WTC11 (cell line): ENCODE measurements around the gene SPDYE16.

Experiments used
- ATF1 ChIP-seq: sonication (generic); formaldehyde crosslinking; IDR thresholded peaks from 2 replicates; pipeline ENCODE4 v1.8.1; 2023; ENCODE audit warnings: mild to moderate bottlenecking, moderate library complexity, missing genetic modification reagents
- FOXK1 ChIP-seq: sonication (generic); formaldehyde crosslinking; IDR thresholded peaks from 2 replicates; pipeline ENCODE4 v1.8.0; 2022; ENCODE audit warnings: mild to moderate bottlenecking, moderate library complexity, missing genetic modification reagents
- SMAD3 ChIP-seq: sonication (generic); formaldehyde crosslinking; IDR thresholded peaks from 2 replicates; pipeline ENCODE4 v1.8.0; 2022; ENCODE audit warnings: missing genetic modification reagents, mild to moderate bottlenecking, borderline replicate concordance
- TEAD4 ChIP-seq: sonication (generic); formaldehyde crosslinking; IDR thresholded peaks from 2 replicates; pipeline ENCODE4 v1.8.0; 2022; ENCODE audit warnings: mild to moderate bottlenecking, missing genetic modification reagents
- ZBTB21 ChIP-seq: sonication (generic); formaldehyde crosslinking; IDR thresholded peaks from 2 replicates; pipeline ENCODE4 v1.8.1; 2023; ENCODE audit warnings: mild to moderate bottlenecking, missing genetic modification reagents, borderline replicate concordance
- TF ChIP-seq, protein P1 (sequence below): sonication (generic); formaldehyde crosslinking; IDR thresholded peaks from 2 replicates; pipeline ENCODE4 v1.8.0; 2022; ENCODE audit warnings: mild to moderate bottlenecking, missing genetic modification reagents
- TF ChIP-seq, protein P2 (sequence below): fragments of 200-600 bp; IDR thresholded peaks from 2 replicates; pipeline ENCODE4 v1.8.0; 2022; ENCODE audit warnings: antibody characterized with exemption
- TF ChIP-seq, protein P3 (sequence below): sonication (generic); formaldehyde crosslinking; IDR thresholded peaks from 2 replicates; pipeline ENCODE4 v1.8.1; 2023; ENCODE audit warnings: mild to moderate bottlenecking, moderate library complexity, missing genetic modification reagents
- TF ChIP-seq, protein P4 (sequence below): sonication (generic); formaldehyde crosslinking; IDR thresholded peaks from 2 replicates; pipeline ENCODE4 v1.8.0; 2022; ENCODE audit warnings: mild to moderate bottlenecking, missing genetic modification reagents
- TF ChIP-seq, protein P5 (sequence below): sonication (generic); formaldehyde crosslinking; conservative IDR thresholded peaks from 2 replicates; pipeline ENCODE4 v1.8.1; 2022; ENCODE audit warnings: mild to moderate bottlenecking, missing genetic modification reagents
- TF ChIP-seq, protein P6 (sequence below): sonication (generic); formaldehyde crosslinking; IDR thresholded peaks from 2 replicates; pipeline ENCODE4 v1.8.1; 2023; ENCODE audit warnings: mild to moderate bottlenecking, missing genetic modification reagents, moderate library complexity

DNA sequence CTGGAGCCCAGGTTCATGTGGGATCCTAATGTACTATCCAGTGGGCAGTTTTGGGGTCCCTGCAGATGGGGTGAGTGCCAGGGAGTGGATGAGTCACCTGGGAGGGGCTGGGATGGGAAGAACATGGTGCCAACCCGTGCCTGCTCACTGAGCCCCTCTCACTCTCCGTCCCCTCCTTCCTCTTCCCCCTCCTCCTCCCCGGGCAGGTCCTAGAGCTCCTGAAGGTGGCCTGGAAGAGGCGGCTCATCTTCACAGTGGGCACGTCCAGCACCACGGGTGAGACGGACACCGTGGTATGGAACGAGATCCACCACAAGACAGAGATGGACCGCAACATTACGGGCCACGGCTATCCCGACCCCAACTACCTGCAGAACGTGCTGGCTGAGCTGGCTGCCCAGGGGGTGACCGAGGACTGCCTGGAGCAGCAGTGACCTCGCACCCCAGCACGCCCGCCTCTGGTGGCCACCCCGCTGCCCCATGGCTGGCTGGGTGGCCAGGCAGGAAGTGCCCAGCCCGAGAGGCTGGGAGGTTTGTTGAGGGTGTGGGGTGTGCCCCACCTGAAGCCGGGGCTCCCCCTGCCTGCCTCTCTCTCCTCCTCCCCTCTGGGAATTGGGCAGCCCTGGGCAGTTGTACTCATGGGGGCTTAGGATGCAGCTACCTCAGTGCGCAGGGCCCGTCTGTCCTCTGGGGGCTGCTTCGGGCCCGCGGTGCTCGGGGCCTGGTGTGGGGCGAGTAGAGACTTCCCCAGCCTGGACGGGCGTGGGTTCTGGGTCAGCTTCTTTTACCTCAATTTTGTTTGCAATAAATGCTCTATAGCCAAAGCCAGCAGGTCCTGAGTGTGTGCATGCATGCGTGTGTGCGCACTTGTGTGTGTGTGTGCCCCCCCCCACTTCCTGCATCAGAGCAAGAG is 37.7 kb downstream of the SPDYE16 start:
- TF ChIP-seq, protein P1, sequence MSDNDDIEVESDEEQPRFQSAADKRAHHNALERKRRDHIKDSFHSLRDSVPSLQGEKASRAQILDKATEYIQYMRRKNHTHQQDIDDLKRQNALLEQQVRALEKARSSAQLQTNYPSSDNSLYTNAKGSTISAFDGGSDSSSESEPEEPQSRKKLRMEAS: no peak
- TF ChIP-seq ATF1 (no peak), TEAD4 (CRISPR knock-in tag) (no peak), SMAD3 (CRISPR knock-in tag) (no peak), ZBTB21 (CRISPR knock-in tag) (no peak), FOXK1 (no peak)
- TF ChIP-seq, protein P2, sequence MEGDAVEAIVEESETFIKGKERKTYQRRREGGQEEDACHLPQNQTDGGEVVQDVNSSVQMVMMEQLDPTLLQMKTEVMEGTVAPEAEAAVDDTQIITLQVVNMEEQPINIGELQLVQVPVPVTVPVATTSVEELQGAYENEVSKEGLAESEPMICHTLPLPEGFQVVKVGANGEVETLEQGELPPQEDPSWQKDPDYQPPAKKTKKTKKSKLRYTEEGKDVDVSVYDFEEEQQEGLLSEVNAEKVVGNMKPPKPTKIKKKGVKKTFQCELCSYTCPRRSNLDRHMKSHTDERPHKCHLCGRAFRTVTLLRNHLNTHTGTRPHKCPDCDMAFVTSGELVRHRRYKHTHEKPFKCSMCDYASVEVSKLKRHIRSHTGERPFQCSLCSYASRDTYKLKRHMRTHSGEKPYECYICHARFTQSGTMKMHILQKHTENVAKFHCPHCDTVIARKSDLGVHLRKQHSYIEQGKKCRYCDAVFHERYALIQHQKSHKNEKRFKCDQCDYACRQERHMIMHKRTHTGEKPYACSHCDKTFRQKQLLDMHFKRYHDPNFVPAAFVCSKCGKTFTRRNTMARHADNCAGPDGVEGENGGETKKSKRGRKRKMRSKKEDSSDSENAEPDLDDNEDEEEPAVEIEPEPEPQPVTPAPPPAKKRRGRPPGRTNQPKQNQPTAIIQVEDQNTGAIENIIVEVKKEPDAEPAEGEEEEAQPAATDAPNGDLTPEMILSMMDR: no peak
- TF ChIP-seq, protein P3, sequence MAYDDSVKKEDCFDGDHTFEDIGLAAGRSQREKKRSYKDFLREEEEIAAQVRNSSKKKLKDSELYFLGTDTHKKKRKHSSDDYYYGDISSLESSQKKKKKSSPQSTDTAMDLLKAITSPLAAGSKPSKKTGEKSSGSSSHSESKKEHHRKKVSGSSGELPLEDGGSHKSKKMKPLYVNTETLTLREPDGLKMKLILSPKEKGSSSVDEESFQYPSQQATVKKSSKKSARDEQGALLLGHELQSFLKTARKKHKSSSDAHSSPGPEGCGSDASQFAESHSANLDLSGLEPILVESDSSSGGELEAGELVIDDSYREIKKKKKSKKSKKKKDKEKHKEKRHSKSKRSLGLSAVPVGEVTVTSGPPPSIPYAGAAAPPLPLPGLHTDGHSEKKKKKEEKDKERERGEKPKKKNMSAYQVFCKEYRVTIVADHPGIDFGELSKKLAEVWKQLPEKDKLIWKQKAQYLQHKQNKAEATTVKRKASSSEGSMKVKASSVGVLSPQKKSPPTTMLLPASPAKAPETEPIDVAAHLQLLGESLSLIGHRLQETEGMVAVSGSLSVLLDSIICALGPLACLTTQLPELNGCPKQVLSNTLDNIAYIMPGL: no peak
- TF ChIP-seq, protein P4, sequence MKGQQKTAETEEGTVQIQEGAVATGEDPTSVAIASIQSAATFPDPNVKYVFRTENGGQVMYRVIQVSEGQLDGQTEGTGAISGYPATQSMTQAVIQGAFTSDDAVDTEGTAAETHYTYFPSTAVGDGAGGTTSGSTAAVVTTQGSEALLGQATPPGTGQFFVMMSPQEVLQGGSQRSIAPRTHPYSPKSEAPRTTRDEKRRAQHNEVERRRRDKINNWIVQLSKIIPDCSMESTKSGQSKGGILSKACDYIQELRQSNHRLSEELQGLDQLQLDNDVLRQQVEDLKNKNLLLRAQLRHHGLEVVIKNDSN: no peak
- TF ChIP-seq, protein P5, sequence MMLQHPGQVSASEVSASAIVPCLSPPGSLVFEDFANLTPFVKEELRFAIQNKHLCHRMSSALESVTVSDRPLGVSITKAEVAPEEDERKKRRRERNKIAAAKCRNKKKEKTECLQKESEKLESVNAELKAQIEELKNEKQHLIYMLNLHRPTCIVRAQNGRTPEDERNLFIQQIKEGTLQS: no peak
- TF ChIP-seq, protein P6, sequence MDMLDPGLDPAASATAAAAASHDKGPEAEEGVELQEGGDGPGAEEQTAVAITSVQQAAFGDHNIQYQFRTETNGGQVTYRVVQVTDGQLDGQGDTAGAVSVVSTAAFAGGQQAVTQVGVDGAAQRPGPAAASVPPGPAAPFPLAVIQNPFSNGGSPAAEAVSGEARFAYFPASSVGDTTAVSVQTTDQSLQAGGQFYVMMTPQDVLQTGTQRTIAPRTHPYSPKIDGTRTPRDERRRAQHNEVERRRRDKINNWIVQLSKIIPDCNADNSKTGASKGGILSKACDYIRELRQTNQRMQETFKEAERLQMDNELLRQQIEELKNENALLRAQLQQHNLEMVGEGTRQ: no peak
